HG03342 (cell line): ENCODE data around the gene C11orf24.
"Not testable (repeated sequence)": the region's sequence is repeated elsewhere in the genome, so short reads cannot be mapped to it uniquely, and the experiment has no call there.

Experiments used
- ATAC-seq: cut with Tn5 transposase; IDR thresholded peaks from one replicate; pipeline ENCODE4 v1.9.1; 2021; ENCODE audit warnings: mild to moderate bottlenecking, moderate library complexity; ENCODE audit not compliant: unreplicated experiment

The C11orf24 gene

DNA sequence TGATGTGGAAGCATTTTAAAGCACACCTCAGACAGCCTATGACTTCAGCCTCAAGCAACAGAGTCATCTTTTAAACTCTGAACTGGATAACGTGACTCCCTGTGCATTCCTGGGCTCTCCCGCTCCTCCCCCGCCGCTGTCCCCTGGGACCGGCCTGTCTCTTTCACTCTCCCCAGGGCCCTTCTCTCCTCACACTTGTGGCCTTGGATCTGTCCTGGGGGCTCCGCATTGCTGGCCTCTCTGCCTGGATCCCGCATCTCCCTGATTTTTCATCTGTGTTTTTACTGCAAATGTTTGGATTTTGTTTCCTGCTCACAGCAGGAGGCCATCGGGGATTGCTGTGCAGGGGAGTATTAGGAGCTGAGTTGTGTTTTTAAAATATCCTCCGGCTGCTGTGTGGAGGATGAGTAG is 15.4 kb downstream of the C11orf24 start:
- ATAC-seq, result no peak

DNA sequence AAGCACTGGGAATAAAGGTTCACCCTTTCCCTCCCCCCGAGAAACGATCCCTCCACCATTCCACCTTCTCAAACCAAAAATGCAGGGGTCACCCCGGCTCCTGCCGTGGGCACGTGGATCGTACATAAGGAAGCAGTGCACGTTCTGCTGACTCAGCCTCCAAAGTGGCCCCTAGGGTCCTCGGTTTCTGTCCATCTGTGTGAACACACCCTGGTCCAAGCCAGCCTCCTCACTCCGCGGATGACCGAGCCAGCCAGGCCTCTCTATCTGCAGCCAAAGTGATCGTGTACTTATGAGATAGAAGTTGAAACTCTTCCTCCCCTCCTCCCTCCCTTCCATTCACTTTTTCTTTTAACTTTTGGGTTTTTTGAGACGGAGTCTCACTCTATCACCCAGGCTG is 16.2 kb downstream of the C11orf24 start:
- no peak for ATAC-seq

DNA sequence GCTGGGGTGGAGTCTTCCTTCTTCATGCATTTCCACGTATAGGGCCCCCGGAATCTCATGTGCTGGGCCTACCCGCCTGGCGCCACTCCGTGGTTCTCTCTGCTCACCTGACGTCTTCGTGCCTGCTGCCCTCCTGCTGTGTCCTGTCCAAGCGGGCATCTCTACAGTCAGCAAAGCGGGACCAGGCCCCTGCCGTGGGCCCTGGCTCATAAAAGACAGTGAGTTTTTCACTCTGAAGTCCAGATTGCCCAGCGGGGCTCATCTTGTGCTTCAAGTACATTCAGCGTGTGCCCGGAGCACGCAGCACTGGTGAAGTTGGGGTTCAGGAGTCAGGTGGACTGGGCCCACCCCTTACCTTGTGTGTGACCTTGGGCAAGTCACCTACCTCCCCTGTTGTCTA is 17.4 kb downstream of the C11orf24 start:
- no peak for ATAC-seq

DNA sequence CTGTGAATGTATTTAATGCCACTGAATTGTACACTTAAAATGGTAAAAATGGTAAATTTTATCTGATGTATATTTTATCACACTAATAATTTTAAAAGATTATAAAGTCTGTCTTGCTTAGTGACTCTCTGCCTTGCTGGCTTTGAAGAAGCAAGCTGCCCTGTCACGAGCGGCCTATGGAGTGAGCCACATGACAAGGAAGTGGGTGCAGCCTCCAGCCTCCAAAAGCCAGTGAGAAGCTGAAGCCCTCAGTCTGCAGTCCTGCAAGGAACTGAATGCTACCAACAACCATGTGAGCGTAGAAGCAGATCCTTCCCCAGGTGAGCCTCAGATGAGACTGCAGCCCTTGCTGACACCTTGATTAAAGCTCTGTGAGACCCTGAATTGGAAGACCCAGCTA is 20.0 kb downstream of the C11orf24 start:
- no peak for ATAC-seq

DNA sequence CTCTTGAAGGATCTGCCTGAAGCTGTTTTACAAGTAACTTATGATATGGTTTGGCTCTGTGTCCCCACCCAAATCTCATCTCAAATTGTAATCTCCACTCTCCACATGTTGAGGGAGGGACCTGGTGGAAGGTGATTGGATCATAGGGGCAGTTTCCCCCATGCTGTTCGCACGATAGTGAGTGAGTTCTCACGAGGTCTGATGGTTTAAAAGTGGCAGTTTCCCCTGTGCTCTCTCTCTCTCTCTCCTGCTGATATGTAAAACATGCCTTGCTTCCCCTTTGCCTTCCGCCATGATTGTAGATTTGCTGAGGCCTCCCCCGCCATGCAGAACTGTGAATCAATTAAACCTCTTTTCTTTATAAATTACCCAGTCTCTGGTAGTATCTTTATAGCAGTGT is 26.9 kb downstream of the C11orf24 start:
- ATAC-seq, result not testable (repeated sequence)

DNA sequence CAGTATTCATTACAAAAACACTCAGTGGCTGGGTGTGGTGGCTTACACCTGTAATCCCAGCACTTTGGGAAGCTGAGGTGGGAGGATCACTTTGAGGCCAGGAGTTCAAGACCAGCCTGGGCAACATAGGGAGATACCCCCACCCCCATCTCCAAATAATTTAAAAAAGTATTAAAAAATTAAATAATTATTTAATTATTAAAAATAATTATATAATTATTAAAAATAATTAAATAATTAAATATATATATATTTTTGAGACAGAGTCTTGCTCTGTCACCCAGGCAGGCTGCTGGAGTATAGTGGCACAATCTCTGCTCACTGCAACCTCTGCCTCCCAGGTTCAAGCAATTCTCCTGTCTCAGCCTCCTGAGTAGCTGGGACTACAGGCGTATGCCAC is 27.9 kb downstream of the C11orf24 start:
- not testable (repeated sequence) for ATAC-seq

DNA sequence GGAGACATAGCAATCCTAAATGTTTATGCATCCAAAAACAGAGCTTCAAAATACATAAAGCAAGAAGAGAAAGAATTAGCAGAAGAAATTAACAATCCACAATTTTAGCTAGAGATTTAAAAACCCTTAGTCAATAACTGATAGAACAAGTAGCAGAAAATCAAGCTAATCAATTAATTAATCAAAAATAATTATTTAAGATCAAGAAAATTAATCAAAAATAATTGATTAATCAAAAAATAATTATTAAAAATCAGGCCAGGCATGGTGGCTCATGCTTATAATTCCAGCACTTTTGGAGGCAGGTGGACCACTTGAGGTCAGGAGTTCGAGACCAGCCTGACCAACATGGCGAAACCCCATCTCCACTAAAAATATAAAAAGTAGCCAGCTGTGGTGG is 29.2 kb downstream of the C11orf24 start:
- no peak for ATAC-seq

DNA sequence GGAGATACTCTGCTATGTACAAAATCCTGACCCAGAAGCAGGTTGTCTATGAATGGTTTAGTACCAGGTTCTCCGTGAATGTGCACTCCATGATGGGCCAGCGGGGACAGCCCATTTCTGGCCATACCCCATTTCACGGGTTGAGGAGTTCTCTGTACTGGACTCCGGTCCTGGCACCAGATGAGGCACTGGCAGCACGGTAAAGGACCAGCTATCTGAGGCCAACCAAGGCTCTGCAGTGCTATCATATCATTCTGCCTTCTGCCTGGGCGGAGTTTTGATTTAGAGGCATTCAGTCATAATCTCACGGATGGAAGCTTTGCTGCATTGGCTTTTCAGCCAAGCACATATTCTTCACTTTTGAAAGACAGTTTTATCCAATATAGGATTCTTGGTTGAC is 40.2 kb downstream of the C11orf24 start:
- no peak for ATAC-seq

DNA sequence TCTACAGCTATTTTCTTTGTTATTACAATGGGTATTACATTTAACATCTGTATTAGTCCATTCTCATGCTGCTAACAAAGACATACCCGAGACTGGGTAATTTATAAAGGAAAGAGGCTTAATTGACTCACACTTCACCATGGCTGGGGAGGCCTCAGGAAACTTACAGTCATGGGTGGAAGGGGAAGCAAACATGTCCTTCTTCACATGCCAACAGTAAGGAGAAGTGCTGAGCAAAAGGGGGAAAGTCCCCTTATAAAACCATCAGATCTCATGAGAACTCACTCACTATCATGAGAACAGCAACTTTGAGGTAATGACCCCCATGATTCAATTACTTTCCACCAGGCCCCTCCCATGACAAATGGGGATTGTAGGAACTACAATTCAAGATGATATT is 42.2 kb downstream of the C11orf24 start:
- ATAC-seq, result no peak

DNA sequence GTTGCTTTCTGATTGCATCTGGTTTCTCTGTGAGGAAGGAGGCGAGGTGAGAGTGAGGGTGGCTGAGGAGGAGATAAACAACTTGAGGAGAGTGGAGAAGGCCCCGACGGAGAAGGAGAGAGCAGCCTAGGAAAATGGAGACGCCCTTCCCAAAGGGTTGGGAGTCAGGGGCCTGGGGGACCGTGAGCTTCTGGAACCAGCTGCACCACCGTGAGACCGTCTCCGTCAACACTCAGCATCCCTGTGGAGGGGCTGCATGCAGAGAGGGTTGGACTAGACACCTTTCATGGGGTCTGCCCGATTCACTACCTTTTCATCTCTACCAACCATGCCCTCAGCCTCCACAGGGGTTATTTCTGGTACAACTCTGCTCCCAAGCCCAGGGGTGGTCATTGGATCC is 45.4 kb downstream of the C11orf24 start:
- no peak for ATAC-seq

DNA sequence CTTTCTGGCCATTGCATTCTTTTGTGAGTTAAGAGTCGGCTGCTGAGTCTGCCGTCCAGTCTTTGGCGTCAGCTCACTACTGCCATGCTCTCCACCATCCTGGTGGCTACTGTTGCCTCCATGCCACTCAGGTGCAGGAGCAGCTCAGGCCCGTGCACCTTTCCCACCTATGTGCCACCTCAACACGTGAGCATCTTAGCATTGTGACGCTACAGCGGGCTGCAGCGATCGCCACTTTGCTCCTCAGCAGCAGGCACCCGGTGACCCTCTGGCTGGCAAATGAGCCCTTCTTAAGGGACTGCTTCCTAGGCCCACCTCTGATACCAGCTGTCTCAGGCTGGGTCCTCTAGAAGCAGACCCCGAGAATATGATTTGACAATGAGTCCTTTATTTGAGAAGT is 47.2 kb downstream of the C11orf24 start:
- no peak for ATAC-seq

DNA sequence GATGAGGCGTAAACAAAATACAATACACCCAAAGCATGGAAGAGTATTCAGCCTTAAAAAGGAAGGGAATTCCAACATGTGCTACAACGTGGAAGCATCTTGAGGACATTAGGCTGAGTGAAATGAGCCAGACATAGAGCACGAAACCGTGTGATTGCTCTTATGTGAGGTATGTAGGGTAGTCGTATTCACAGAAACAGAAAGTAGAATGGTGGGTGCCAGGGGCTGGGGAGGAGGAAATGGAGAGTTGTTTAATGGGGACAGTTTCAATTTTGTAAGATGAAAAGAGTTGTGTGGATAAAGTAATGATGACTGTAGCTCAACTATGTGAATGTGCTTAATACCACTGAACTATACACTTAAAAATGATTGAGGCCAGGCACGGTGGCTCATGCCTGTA is 48.5 kb downstream of the C11orf24 start:
- ATAC-seq, result no peak

DNA sequence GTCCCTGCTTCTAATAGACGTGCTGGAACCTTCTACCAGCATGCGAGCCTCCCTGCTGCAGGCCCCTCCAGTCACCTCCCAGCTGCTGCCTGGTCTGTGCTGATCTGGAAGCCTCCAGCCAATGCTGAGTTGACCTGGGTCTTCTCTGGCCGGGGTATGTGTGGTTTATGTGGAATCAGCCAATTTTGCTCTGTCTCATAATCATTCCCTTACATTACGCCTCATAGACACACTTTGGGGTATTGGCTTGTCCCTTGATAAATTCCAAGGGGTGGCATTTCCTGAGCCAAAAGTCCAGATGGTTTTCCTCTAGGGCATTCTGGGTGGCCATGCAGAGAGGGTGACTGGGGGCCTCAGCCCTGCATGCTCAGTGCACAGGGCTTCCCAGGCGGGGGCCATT is 50.4 kb downstream of the C11orf24 start:
- ATAC-seq, result no peak

DNA sequence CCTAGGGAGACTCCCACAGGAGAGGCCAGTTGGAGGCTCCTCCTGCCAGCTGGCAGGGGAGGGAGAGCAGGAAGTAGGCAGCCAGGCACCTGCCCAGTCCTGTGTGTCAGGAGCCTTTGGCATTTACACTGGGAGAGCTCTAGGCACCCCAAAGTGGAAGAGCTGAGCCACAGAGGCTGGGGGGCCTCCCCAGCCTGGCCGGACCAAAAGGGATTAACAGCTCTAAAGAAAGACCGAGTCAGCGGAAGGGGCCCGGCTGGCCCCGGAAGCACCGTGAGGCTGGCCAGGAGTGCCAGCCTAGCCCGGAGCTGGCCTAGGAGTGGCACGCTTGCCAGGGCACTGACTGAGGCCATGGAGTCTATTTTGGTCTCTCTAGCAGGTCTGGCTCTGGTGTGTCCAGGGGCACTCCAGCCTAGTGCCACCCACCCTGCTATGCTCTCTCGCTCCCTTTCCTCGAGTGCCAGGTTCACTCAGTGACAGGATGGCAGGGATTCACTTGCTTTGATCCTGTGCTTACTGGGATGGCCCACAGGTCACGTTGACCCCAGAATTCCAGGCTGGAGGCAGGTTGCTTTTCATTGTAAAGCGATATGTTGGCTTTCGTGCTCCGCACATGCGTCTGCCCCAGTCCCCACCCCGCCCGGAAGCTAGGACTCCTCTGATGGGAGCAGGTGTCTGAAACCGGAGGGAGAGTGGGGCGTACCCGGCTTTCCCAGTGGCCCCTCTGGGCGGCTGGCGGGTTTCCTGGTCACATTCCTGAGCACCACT is 55.4 kb downstream of the C11orf24 start:
- no peak for ATAC-seq

DNA sequence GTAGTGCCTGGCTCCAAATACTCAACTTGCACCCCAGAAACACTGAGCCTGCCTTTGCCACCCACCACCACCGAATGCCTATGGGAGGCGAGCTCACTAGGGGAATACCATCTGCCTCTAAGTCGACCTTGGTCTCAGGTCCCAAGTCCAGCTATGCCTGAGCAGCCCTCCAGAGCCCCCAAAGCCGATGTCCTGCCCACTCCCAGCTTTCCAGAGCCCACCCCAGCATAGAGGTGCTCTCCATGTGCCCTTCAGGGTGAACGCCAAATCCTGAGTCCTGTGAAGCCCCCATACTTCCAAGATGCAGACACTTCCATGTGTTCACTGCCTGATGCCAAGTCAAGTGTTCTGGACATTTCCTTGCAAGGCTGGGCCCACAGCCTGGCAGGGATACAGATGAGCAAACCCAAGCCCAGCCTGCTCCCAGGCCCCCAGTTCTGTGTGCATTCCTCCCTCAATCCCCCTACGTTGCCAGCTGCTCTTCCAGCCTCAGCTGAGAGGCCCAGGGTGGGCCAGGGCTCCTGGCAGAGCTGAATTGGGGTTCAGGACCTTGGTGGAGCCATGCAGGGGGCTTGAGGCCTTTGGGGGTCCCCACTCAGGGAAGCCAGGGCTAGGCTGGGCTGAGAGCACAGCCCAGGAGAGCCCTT is 56.1 kb downstream of the C11orf24 start:
- no peak for ATAC-seq

DNA sequence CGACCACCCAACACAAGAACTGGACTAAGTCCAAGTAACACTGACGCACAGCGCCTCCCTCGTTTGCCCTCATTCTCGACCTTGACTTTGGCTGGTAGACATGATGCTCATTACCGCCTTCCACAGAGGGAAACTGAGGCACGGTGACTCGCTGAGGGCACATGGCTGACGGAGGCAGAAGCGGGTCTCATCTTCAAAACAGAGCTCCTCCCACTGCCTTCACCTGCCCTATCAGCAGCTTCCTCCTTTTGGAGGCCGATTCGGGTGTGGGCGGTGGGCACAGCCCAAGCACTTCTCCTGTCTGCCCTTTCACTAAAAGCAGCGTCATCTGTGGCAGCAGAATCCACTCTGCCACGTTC is 56.7 kb downstream of the C11orf24 start:
- ATAC-seq, result no peak

DNA sequence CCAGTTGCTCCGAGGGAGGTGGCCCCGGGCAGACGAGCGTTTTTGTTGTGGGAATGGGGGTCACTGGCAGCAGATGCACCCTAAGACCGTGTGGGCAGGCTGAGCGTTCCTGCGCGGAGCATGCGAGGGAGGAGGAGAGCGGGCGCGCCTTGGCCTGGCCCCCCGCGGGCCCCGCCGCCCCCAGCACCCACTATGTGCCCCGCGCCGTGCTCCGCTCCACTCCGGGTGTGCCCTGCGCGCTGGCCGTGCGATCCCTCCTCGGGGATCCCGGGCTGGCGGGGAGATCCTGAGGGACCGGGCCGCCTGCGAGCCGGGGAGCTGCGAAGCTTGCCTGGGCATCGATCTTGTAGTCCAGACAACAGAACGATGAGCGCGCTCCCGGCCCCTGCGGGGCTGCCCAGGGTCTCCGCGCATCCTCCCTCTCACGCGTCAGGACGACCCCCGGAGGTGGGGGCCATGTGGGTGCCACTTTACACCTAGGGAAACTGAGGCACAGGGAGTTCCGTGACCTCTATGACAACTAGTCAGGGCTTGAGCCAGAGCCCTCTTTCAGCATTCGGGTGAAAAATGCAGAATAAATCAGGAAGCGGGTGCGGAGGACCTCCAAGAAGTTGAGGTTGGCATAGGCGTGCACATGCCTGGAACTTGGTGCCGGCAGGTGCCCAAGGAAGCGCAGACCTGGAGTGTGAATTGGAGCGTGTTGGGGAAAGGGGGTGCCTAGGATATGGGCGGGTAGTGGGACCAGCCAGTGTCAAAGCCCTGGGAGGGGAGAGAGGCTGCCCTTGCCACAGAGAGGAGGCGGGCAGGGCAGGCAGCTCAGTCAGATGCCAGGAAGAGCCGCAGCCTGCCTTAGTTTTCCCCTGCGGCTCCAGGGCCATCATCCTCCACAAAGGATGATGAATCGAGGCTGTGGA is 57.3 kb downstream of the C11orf24 start:
- ATAC-seq, result no peak

DNA sequence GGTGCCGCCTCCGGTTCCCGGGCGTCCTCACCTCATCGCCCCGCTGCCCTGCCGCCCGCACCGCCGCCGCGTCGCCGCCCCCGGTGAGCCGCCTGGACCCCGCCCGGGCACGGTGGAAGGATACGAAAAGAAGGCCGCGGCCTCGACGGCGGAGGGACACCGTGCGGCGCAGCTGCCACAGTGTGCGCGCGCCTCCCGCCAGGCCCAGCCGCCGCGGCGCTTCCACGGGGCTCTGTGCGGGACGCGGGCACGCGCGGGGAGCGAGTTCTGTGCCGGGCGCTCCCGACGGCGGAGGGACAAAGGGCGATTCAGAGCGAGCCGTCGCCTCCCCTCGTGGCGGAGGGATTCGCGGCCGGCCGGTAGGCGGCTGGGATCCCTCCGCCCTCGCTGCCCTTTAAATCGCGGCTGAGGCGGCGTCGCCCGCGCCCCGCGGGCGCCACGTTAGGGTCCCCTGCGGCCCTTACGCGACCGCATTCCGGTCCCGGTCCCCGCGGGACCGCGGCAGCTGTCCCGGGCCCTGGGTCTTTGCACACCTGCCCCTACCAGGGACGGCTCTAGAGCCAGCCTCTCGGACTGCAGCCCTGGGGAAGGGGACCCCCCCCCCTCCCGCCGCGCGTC is 58.1 kb downstream of the C11orf24 start:
- peak; percentile 45 for ATAC-seq

DNA sequence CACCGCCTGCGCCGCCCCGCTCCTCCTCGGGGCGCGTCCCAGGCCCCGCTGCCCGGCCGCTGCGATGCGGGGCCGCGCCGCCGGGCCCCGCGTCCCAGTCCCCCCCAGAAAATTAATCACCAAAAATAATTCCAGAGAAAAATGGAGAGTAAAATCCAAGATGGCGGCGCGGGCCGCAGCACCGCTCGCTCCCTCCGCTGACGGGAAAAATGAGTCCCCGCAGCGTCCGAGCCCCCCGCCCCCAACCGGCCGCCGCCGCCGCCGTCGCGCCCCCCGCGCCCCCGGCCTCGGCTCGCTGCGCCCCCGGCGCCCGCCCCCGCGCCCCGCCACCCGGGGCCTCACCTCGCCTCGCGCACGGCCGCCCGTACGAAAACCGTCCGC is 58.6 kb downstream of the C11orf24 start, which contains the start of gene KMT5B:
KMT5B (minus strand) TSS at position 162 of the 381 bp plus-strand sequence. CDS start 23,220 bp downstream, outside the sequence.
- peak; percentile 16 for ATAC-seq

DNA sequence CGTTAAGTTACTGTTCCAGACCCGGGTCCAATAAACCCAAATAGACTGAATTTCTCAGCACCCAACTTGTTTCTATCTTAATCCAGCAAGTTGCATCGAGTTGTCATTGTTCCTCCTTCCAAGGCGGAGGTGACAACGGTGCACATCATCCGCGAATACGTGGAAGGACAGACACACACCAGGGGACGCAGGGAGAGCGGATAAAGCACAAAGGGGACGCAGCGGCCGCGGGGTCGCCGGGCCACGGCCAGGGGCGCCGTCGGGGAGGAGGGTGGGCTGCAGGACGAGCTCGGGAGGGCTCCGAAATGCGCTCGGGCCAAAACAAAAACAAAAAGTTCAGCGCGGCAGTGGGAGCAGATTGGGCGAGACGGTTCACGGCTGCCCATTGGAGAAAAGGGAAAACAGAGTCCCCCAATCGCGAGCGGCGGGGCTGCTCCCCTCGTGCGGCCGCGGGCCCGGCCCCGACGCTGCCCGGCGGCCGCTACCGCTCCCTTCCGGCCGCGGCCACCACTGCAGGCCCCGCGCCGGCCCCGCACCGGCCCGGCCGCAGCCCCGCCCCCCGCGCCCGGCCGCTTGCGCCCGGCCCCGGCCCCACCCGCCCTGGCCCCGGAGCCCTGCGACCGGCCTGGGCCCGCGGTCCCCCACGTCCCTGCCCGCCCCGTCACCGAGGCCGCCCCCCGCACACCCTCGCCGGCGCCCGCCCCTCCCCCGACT is 59.2 kb downstream of the C11orf24 start:
- peak; percentile 51 for ATAC-seq

DNA sequence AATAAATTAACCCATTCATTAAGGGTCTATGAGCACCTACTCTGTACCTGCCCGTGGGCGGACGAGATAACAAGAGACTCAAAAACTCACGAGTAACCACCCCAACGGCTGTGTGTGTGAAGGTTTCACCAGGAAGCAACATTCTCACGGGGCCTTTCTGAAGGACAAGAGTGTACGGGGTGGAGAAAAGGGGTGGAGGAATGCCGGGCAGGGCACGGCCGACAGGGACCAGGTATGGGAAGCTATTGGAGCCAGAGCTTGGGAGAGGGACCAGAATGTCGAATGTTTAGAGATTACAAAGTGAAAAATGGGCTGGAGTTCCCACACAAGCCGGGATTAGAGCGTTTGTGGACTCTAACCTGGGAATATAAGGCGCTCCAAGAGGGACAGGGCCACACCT is 60.2 kb downstream of the C11orf24 start:
- no peak for ATAC-seq
